Esophagus muscularis mucosa (tissue), 4 donors: ENCODE results near the gene TMPRSS15. TPM values are rescaled to one million over a fixed set of nuclear protein-coding genes. Genes with fewer than 3 reads are reported as not detected.

Source experiments
- DNase-seq: peaks from one replicate; pipeline ENCODE4 v3.0.0-alpha.2; 2017; ENCODE audit errors: extremely low spot score
- H3K27ac ChIP-seq, 4 donors: fragments of 200-600 bp; sonication (generic); replicated peaks in 1 of 4; 1 replicate in 3 of 4; 2 replicates in 1 of 4; pipeline ENCODE4 v1.5.1; 2016 to 2019; ENCODE audit warnings: mild to moderate bottlenecking in 1 of 4
- H3K27me3 ChIP-seq, 4 donors: fragments of 200-600 bp; sonication (generic); one replicate each; pipeline versions ENCODE4 v1.5.1 to v1.6.0; 2016 to 2019
- H3K36me3 ChIP-seq, 4 donors: fragments of 200-600 bp; sonication (generic); one replicate each; pipeline ENCODE4 v1.5.1; 2016 to 2019
- H3K4me1 ChIP-seq, 4 donors: fragments of 200-600 bp; sonication (generic); one replicate each; pipeline ENCODE4 v1.5.1; 2016 to 2019
- H3K4me3 ChIP-seq, 4 donors: fragments of 200-600 bp; sonication (generic); 1 replicate in 2 of 4; 2 replicates in 2 of 4; pipeline ENCODE4 v1.5.1; 2016 to 2019; ENCODE audit warnings: mild to moderate bottlenecking in 4 of 4, moderate library complexity in 1 of 4
- H3K9me3 ChIP-seq, 4 donors: fragments of 200-600 bp; sonication (generic); 1 replicate in 3 of 4; 2 replicates in 1 of 4; pipeline ENCODE4 v1.5.1; 2016 to 2019
- CTCF ChIP-seq, 3 experiments: fragments of 200-600 bp in 2 of 3; fragments of 450-650 bp in 1 of 3; sonication (generic) in 2 of 3; IDR thresholded peaks; one replicate each; pipeline ENCODE4 v1.5.1; 2017 to 2019; ENCODE audit warnings: antibody characterized with exemption in 3 of 3, mild to moderate bottlenecking in 2 of 3, moderate library complexity in 1 of 3
- EP300 ChIP-seq: sonication (generic); formaldehyde crosslinking; IDR thresholded peaks from one replicate; pipeline ENCODE4 v1.6.1; 2017; ENCODE audit warnings: antibody characterized with exemption
- POLR2A ChIP-seq: fragments of 450-650 bp; IDR thresholded peaks from one replicate; pipeline ENCODE4 v1.6.1; 2017; ENCODE audit warnings: antibody characterized with exemption, moderate library complexity, mild to moderate bottlenecking, low read depth
- POLR2AphosphoS5 ChIP-seq, 2 donors: sonication (generic); formaldehyde crosslinking; IDR thresholded peaks; one replicate each; pipeline ENCODE4 v1.6.1; 2017; ENCODE audit warnings: antibody characterized with exemption in 2 of 2
- WGBS: methylation state at CpG from one replicate; pipeline ENCODE4 v1.1.5; 2018; 5-methylcytosine and 5-hydroxymethylcytosine counted together
- intact Hi-C: fragments of 100-400 bp; cut with DNase I; formaldehyde crosslinking; loops from one replicate; pipeline ENCODE4 v1.15.1; 2023
- total RNA-seq, 4 donors: library from RNA; depleted of rRNA; stranded (reverse); fragments of >200 nt; gene quantifications; one replicate each; pipeline versions ENCODE4 v1.1.0 to v1.2.1, GENCODE V29; 2016

The TMPRSS15 gene
- total RNA-seq, 4 donors from 2014 or later = not detected

- Histone ChIP-seq H3K27ac (no peak overlapping the region), H3K27me3 (no peaks in the 10 kb centered on the region), H3K9me3 (peaks cover 0 to 18% (median 10%) of the 10 kb centered on the region in 4 donors), H3K36me3 (no peaks in the 10 kb centered on the region), H3K4me1 (no peaks in the 10 kb centered on the region), H3K4me3 (no peak overlapping the region)
- no peak for TF ChIP-seq POLR2A
- no peak for TF ChIP-seq CTCF (IDR thresholded peaks at IDR 0.05)
- TF ChIP-seq POLR2AphosphoS5 (IDR thresholded peaks at IDR 0.05) = no peak
- TF ChIP-seq EP300 = no peak
- DNase-seq = no peak
- WGBS = 44% methylated on average over 1 of the region's 1 CpG
- intact Hi-C loops = no loop called here
Measured at GRCh38 chr21:18222346-18222745, 181.2 kb downstream of the TMPRSS15 start.

- TF ChIP-seq POLR2AphosphoS5 (IDR thresholded peaks at IDR 0.05) (no peak), CTCF (IDR thresholded peaks at IDR 0.05) (no peak), POLR2A (no peak), EP300 (no peak)
- H3K27ac ChIP-seq = no peak overlapping the region
- DNase-seq = no peak
- no peaks in the 10 kb centered on the region for H3K27me3 ChIP-seq
- intact Hi-C loops = no loop called here
- no peaks in the 10 kb centered on the region for H3K4me1 ChIP-seq
- H3K36me3 ChIP-seq = no peaks in the 10 kb centered on the region
- H3K9me3 ChIP-seq = peaks cover 0 to 18% (median 10%) of the 10 kb centered on the region in 4 donors
- no peak overlapping the region for H3K4me3 ChIP-seq
Measured at GRCh38 chr21:18220498-18220897, 183.1 kb downstream of the TMPRSS15 start.

Other genes starting within 250 kb of the TMPRSS15 start
- 1 to 10 TPM; 2.4 to 4.8 (median 3.5) TPM for gene CHODL, start 159.0 kb downstream of the TMPRSS15 start, total RNA-seq